SU-DHL-6 (cell line): ENCODE data around the gene C13orf46.

ENCODE experiments used
- H2AFZ ChIP-seq: fragments of 200-600 bp; sonication (generic); 2 replicates; pipeline ENCODE4 v1.6.1; 2014; ENCODE audit warnings: low read depth, mild to moderate bottlenecking, moderate library complexity, mixed read lengths, antibody characterized with exemption, low read length; ENCODE audit not compliant: severe bottlenecking
- H3F3A ChIP-seq: fragments of 200-600 bp; shearing (Covaris generic); 2 replicates; pipeline ENCODE4 v1.6.0; 2016; ENCODE audit warnings: antibody characterized with exemption, mild to moderate bottlenecking; ENCODE audit not compliant: insufficient read depth
- H3K27ac ChIP-seq: fragments of 200-600 bp; sonication (generic); 2 replicates; pipeline ENCODE4 v1.5.1; 2016; ENCODE audit warnings: low read depth, mild to moderate bottlenecking, low read length, moderate library complexity, mixed read lengths
- H3K27me3 ChIP-seq: fragments of 200-600 bp; sonication (generic), shearing (Covaris generic); 2 replicates; pipeline ENCODE4 v1.6.0; 2014; ENCODE audit warnings: mild to moderate bottlenecking, low read length
- H3K36me3 ChIP-seq: fragments of 200-600 bp; sonication (generic); 2 replicates; pipeline ENCODE4 v1.6.1; 2014; ENCODE audit warnings: mild to moderate bottlenecking, low read length, mixed read lengths
- H3K4me2 ChIP-seq: fragments of 300-600, 200-600 bp; shearing (Covaris generic), sonication (generic); 2 replicates; pipeline ENCODE4 v1.6.0; 2014; ENCODE audit warnings: low read length, low read depth, mild to moderate bottlenecking; ENCODE audit not compliant: poor library complexity, severe bottlenecking
- H3K4me3 ChIP-seq: fragments of 200-600 bp; sonication (generic); 2 replicates; pipeline ENCODE4 v1.5.1; 2014; ENCODE audit warnings: antibody characterized with exemption, low read length, mild to moderate bottlenecking, mixed read lengths; ENCODE audit not compliant: insufficient read depth, poor library complexity, severe bottlenecking
- H3K79me2 ChIP-seq: fragments of 200-600 bp; sonication (generic); 2 replicates; pipeline ENCODE4 v1.6.1; 2014; ENCODE audit warnings: mild to moderate bottlenecking, low read length, moderate library complexity; ENCODE audit not compliant: insufficient read depth
- H3K9ac ChIP-seq: fragments of 200-600 bp; sonication (generic); 2 replicates; pipeline ENCODE4 v1.7.0; 2014; ENCODE audit warnings: mild to moderate bottlenecking, low read length
- H3K9me2 ChIP-seq: fragments of 200-600 bp; sonication (generic); replicated peaks from 2 replicates; pipeline ENCODE4 v1.6.1; 2014; ENCODE audit warnings: low read length; ENCODE audit not compliant: insufficient read depth
- H3K9me3 ChIP-seq: fragments of 200-600 bp; sonication (generic); 2 replicates; pipeline ENCODE4 v1.6.1; 2014; ENCODE audit warnings: low read length, mixed read lengths; ENCODE audit not compliant: insufficient read depth
- H4K20me1 ChIP-seq: fragments of 200-600 bp; sonication (generic); 2 replicates; pipeline ENCODE4 v1.6.1; 2014; ENCODE audit warnings: low read depth, mild to moderate bottlenecking, antibody characterized with exemption, low read length, moderate library complexity, mixed read lengths
- EZH2phosphoT487 ChIP-seq: fragments of 200-600 bp; sonication (generic), shearing (Covaris generic); conservative IDR thresholded peaks from 2 replicates; pipeline ENCODE4 v1.6.1; 2018; ENCODE audit warnings: mild to moderate bottlenecking, antibody characterized with exemption, low read length, moderate library complexity, mixed read lengths
- TF ChIP-seq, protein P1 (sequence below): fragments of 200-600 bp; sonication (generic); IDR thresholded peaks from one replicate; pipeline ENCODE4 v1.5.1; 2017; ENCODE audit warnings: antibody characterized with exemption, mild to moderate bottlenecking, low read length, moderate library complexity; ENCODE audit not compliant: insufficient read depth, poor library complexity, severe bottlenecking

C13orf46 gene

GRCh38 chr13:113965383-113965874, 8.4 kb downstream of the C13orf46 start:
- H3K36me3 ChIP-seq = 0 out of 2 replicates have a peak, but pooled peaks cover 6% of the 10 kb centered on the region
- H3K9me3 ChIP-seq = peaks cover 3% of the 10 kb centered on the region; the same call in 1 of the 2 replicates
- no peak overlapping the region for H3K4me3 ChIP-seq
- H3K27ac ChIP-seq = no peak overlapping the region
- no peaks in the 10 kb centered on the region for H4K20me1 ChIP-seq
- H3K4me2 ChIP-seq = no peak overlapping the region
- H3K79me2 ChIP-seq = no peaks in the 10 kb centered on the region
- no peaks in the 10 kb centered on the region for H3K27me3 ChIP-seq
- no peak overlapping the region for H2AFZ ChIP-seq
- no peak for TF ChIP-seq EZH2phosphoT487
- TF ChIP-seq, protein P1, sequence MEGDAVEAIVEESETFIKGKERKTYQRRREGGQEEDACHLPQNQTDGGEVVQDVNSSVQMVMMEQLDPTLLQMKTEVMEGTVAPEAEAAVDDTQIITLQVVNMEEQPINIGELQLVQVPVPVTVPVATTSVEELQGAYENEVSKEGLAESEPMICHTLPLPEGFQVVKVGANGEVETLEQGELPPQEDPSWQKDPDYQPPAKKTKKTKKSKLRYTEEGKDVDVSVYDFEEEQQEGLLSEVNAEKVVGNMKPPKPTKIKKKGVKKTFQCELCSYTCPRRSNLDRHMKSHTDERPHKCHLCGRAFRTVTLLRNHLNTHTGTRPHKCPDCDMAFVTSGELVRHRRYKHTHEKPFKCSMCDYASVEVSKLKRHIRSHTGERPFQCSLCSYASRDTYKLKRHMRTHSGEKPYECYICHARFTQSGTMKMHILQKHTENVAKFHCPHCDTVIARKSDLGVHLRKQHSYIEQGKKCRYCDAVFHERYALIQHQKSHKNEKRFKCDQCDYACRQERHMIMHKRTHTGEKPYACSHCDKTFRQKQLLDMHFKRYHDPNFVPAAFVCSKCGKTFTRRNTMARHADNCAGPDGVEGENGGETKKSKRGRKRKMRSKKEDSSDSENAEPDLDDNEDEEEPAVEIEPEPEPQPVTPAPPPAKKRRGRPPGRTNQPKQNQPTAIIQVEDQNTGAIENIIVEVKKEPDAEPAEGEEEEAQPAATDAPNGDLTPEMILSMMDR = no peak
- no peak overlapping the region for H3K9ac ChIP-seq
- no peaks in the 10 kb centered on the region for H3F3A ChIP-seq
- H3K9me2 ChIP-seq = no peaks in the 10 kb centered on the region

- H3K79me2 ChIP-seq = no peaks in the 10 kb centered on the region
- H4K20me1 ChIP-seq = no peaks in the 10 kb centered on the region
- H3F3A ChIP-seq = no peaks in the 10 kb centered on the region
- no peak overlapping the region for H3K9ac ChIP-seq
- H3K9me3 ChIP-seq = peaks cover 10% of the 10 kb centered on the region; the same call in 1 of the 2 replicates
- H3K27me3 ChIP-seq = no peaks in the 10 kb centered on the region
- no peak overlapping the region for H2AFZ ChIP-seq
- TF ChIP-seq, protein P1 = no peak
- no peak for TF ChIP-seq EZH2phosphoT487
- no peak overlapping the region for H3K27ac ChIP-seq
- H3K4me2 ChIP-seq = no peak overlapping the region
- H3K4me3 ChIP-seq = no peak overlapping the region
- H3K9me2 ChIP-seq = no peaks in the 10 kb centered on the region
- 0 out of 2 replicates have a peak, but pooled peaks cover 6% of the 10 kb centered on the region for H3K36me3 ChIP-seq
Observed at GRCh38 chr13:113964251-113964995, 9.5 kb downstream of the C13orf46 start.

DNA sequence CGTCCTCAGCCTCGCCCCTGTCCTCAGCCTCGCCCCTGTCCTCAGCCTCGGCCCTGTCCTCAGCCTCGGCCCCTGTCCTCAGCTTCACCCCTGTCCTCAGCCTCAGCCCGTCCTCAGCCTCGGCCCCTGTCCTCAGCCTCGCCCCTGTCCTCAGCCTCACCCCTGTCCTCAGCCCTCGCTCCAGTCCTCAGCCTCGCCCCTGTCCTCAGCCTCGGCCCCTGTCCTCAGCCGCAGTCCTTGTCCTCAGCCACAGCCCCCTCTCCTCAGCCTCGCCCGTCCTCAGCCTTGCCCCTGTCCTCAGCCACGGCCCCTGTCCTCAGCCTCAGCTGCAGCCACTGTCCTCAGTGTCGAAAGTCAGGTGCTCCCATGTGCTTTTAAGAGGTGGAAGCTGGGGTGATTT, 10.5 kb downstream of the C13orf46 start:
- H3K4me2 ChIP-seq = no peak overlapping the region
- H3F3A ChIP-seq = no peaks in the 10 kb centered on the region
- H3K27me3 ChIP-seq = no peaks in the 10 kb centered on the region
- no peaks in the 10 kb centered on the region for H3K79me2 ChIP-seq
- TF ChIP-seq EZH2phosphoT487 = no peak
- TF ChIP-seq, protein P1 = no peak
- H3K9me3 ChIP-seq = peaks cover 20% of the 10 kb centered on the region
- no peak overlapping the region for H3K27ac ChIP-seq
- no peak overlapping the region for H2AFZ ChIP-seq
- H3K36me3 ChIP-seq = 0 out of 2 replicates have a peak, but pooled peaks cover 6% of the 10 kb centered on the region
- no peaks in the 10 kb centered on the region for H3K9me2 ChIP-seq
- no peaks in the 10 kb centered on the region for H4K20me1 ChIP-seq
- no peak overlapping the region for H3K4me3 ChIP-seq
- no peak overlapping the region for H3K9ac ChIP-seq
